Muscle layer of colon (tissue), 2 donors: ENCODE results near the gene DOHH.

Experiments used
- H3K27ac ChIP-seq: one replicate; pipeline ENCODE4 v1.7.0; 2013; ENCODE audit warnings: low read depth, mild to moderate bottlenecking, low read length, moderate library complexity
- H3K27me3 ChIP-seq, 2 donors: one replicate each; pipeline ENCODE4 v1.7.0; 2013; ENCODE audit warnings: low read length in 2 of 2, mild to moderate bottlenecking in 2 of 2; ENCODE audit not compliant: insufficient read depth in 2 of 2, control insufficient read depth in 1 of 2
- H3K36me3 ChIP-seq: one replicate; pipeline ENCODE4 v1.7.0; 2013; ENCODE audit warnings: mild to moderate bottlenecking, low read length; ENCODE audit not compliant: insufficient read depth
- H3K4me1 ChIP-seq: one replicate; pipeline ENCODE4 v1.7.0; 2013; ENCODE audit warnings: mild to moderate bottlenecking, low read length; ENCODE audit not compliant: insufficient read depth
- H3K4me3 ChIP-seq, 2 donors: one replicate each; pipeline ENCODE4 v1.7.0; 2013; ENCODE audit warnings: low read length in 2 of 2, low read depth in 1 of 2, mild to moderate bottlenecking in 1 of 2, moderate library complexity in 1 of 2
- H3K9ac ChIP-seq: one replicate; pipeline ENCODE4 v1.7.0; 2013; ENCODE audit warnings: low read length
- H3K9me3 ChIP-seq: one replicate; pipeline ENCODE4 v1.7.0; 2013; ENCODE audit warnings: mild to moderate bottlenecking, low read length
- donor health status: abdominal sarcoma.
- donor health status: Adenocarcinoma of cecum.

Gene DOHH

GRCh38 chr19:3478409-3479176 lies 21.9 kb downstream of the DOHH start:
- H3K9ac ChIP-seq: no peak overlapping the region
- H3K36me3 ChIP-seq: no peaks in the 10 kb centered on the region
- H3K4me1 ChIP-seq: no peaks in the 10 kb centered on the region
- no peak overlapping the region for H3K27ac ChIP-seq
- no peaks in the 10 kb centered on the region for H3K9me3 ChIP-seq
- no peak overlapping the region for H3K4me3 ChIP-seq
- H3K27me3 ChIP-seq: peaks cover 19 to 54% of the 10 kb centered on the region in 2 donors

GRCh38 chr19:3477951-3478350 lies 22.5 kb downstream of the DOHH start:
- no peaks in the 10 kb centered on the region for H3K36me3 ChIP-seq
- H3K27me3 ChIP-seq: peaks cover 19 to 49% of the 10 kb centered on the region in 2 donors
- H3K27ac ChIP-seq: no peak overlapping the region
- no peak overlapping the region for H3K4me3 ChIP-seq
- no peaks in the 10 kb centered on the region for H3K9me3 ChIP-seq
- H3K9ac ChIP-seq: no peak overlapping the region
- no peaks in the 10 kb centered on the region for H3K4me1 ChIP-seq

DNA sequence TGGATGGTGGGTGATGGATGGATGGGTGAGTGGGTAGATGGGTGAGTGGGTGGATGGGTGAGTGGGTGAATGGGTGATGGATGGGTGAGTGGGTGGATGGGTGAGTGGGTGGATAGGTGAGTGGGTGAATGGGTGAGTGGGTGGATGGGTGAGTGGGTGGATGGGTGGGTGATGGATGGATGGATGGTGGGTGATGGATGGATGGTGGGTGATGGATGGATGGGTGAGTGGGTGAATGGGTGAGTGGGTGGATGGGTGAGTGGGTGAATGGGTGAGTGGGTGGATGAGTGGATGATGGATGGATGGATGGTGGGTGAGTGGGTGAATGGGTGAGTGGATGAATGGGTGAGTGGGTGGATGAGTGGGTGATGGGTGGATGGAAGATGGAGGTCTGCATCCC lies 23.0 kb downstream of the DOHH start:
- H3K27ac ChIP-seq: no peak overlapping the region
- no peak overlapping the region for H3K9ac ChIP-seq
- peaks cover 1% of the 10 kb centered on the region for H3K4me1 ChIP-seq
- H3K36me3 ChIP-seq: no peaks in the 10 kb centered on the region
- no peaks in the 10 kb centered on the region for H3K9me3 ChIP-seq
- no peak overlapping the region for H3K4me3 ChIP-seq
- H3K27me3 ChIP-seq: peaks cover 19 to 45% of the 10 kb centered on the region in 2 donors

DNA sequence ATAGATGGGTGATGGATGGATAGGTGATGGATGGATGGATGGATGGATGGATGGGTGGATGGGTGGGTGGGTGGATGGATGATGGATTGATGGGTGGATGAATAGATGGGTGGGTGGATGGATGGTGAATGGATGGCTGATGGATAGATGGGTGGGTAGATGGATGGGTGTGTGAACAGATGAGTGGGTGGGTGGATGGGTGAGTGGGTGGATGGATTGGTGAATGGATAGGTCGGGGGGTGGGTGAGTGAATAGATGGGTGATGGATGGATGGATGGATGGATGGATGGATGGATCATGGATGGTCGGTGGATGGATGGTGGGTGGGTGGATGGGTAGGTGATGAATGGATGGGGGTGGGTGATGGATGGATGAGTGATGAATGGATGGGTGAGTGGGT lies 23.6 kb downstream of the DOHH start:
- Histone ChIP-seq H3K4me1 (peaks cover 8% of the 10 kb centered on the region), H3K27me3 (peaks cover 19 to 38% of the 10 kb centered on the region in 2 donors)

DNA sequence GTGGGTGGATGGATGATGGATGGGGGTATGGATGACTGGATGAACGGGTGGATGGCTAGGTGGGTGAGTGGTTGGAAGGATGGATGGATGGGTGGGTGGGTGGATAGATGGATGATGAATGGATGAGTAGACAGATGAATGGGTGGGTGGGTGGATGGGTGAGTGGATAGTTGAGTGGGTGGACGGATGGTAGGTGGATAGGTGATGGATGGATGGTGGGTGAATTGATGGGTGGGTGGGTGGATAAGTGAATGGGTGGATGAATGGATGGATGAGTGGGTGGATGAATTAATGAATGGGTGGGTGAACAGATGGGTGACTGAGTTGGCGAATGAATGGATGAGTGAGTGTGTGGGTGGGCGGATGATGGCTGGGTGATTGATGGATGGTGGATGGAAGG lies 25.0 kb downstream of the DOHH start:
- Histone ChIP-seq H3K4me1 (peaks cover 9% of the 10 kb centered on the region), H3K9ac (no peak overlapping the region), H3K9me3 (no peaks in the 10 kb centered on the region), H3K36me3 (no peaks in the 10 kb centered on the region), H3K27ac (no peak overlapping the region), H3K27me3 (peaks cover 11 to 26% of the 10 kb centered on the region in 2 donors), H3K4me3 (no peak overlapping the region)

More for the DNA sequence above, 23.6 kb downstream of the DOHH start:
- H3K9me3 ChIP-seq: no peaks in the 10 kb centered on the region
- H3K9ac ChIP-seq: no peak overlapping the region
- H3K4me3 ChIP-seq: no peak overlapping the region
- H3K27ac ChIP-seq: no peak overlapping the region
- no peaks in the 10 kb centered on the region for H3K36me3 ChIP-seq

GRCh38 chr19:3474614-3475013 lies 25.9 kb downstream of the DOHH start:
- Histone ChIP-seq H3K9ac (no peak overlapping the region), H3K27me3 (peaks cover 9 to 17% of the 10 kb centered on the region in 2 donors), H3K9me3 (no peaks in the 10 kb centered on the region), H3K27ac (no peak overlapping the region), H3K4me1 (peaks cover 9% of the 10 kb centered on the region), H3K4me3 (no peak overlapping the region), H3K36me3 (no peaks in the 10 kb centered on the region)

- Histone ChIP-seq H3K27me3 (peaks cover 4 to 11% of the 10 kb centered on the region in 2 donors), H3K27ac (no peak overlapping the region), H3K36me3 (no peaks in the 10 kb centered on the region), H3K4me3 (no peak overlapping the region), H3K9ac (no peak overlapping the region), H3K4me1 (peaks cover 9% of the 10 kb centered on the region), H3K9me3 (no peaks in the 10 kb centered on the region)
These were observed 26.5 kb downstream of the DOHH start for GRCh38 chr19:3474010-3474409.

- no peak overlapping the region for H3K4me3 ChIP-seq
- H3K27ac ChIP-seq: no peak overlapping the region
- H3K9ac ChIP-seq: no peak overlapping the region
- no peaks in the 10 kb centered on the region for H3K36me3 ChIP-seq
- H3K4me1 ChIP-seq: peaks cover 13% of the 10 kb centered on the region
- no peaks in the 10 kb centered on the region for H3K9me3 ChIP-seq
- H3K27me3 ChIP-seq: peaks cover 0 to 7% of the 10 kb centered on the region in 2 donors
These were observed 28.4 kb downstream of the DOHH start for GRCh38 chr19:3471954-3472655.

GRCh38 chr19:3470500-3471128 lies 29.9 kb downstream of the DOHH start:
- no peaks in the 10 kb centered on the region for H3K9me3 ChIP-seq
- H3K36me3 ChIP-seq: no peaks in the 10 kb centered on the region
- H3K4me3 ChIP-seq: no peak overlapping the region
- H3K27ac ChIP-seq: no peak overlapping the region
- no peak overlapping the region for H3K9ac ChIP-seq
- H3K4me1 ChIP-seq: peaks cover 25% of the 10 kb centered on the region
- peaks cover 0 to 2% of the 10 kb centered on the region in 2 donors for H3K27me3 ChIP-seq

- H3K4me3 ChIP-seq: no peak overlapping the region
- H3K36me3 ChIP-seq: no peaks in the 10 kb centered on the region
- H3K9me3 ChIP-seq: no peaks in the 10 kb centered on the region
- H3K4me1 ChIP-seq: peaks cover 29% of the 10 kb centered on the region
- no peak overlapping the region for H3K27ac ChIP-seq
- H3K27me3 ChIP-seq: no peaks in the 10 kb centered on the region
- H3K9ac ChIP-seq: no peak overlapping the region
These were observed 30.6 kb downstream of the DOHH start for GRCh38 chr19:3469638-3470499.

GRCh38 chr19:3468211-3468610 lies 32.3 kb downstream of the DOHH start:
- H3K9me3 ChIP-seq: no peaks in the 10 kb centered on the region
- H3K27ac ChIP-seq: no peak overlapping the region
- H3K9ac ChIP-seq: no peak overlapping the region
- no peak overlapping the region for H3K4me3 ChIP-seq
- no peaks in the 10 kb centered on the region for H3K36me3 ChIP-seq
- no peaks in the 10 kb centered on the region for H3K27me3 ChIP-seq
- peaks cover 29% of the 10 kb centered on the region for H3K4me1 ChIP-seq
